ENCODE data around the gene C1QL4.

Gene C1QL4

GRCh38 chr12:49347311-49348193 is 10.6 kb upstream of the C1QL4 start:
- DNase-seq (ENCODE audit: low read depth), result peak; percentile 53

GRCh38 chr12:49346659-49347310 is 9.8 kb upstream of the C1QL4 start, which contains the start of gene DNAJC22:
TSS of gene DNAJC22 (plus strand) at chr12:49346888. CDS start at chr12:49348873, 1,985 bp downstream.
- DNase-seq (ENCODE audit: low read depth), result no peak

GRCh38 chr12:49345825-49346658 is 9.1 kb upstream of the C1QL4 start:
- DNase-seq (ENCODE audit: low read depth), result no peak

- DNase-seq (ENCODE audit: low read depth), result no peak
These were observed 8.2 kb upstream of the C1QL4 start for GRCh38 chr12:49345051-49345824.

GRCh38 chr12:49344486-49345050 is 7.6 kb upstream of the C1QL4 start:
- no peak for DNase-seq (ENCODE audit: low read depth)

- DNase-seq (ENCODE audit: low read depth), result no peak
These were observed 6.1 kb upstream of the C1QL4 start for GRCh38 chr12:49342914-49343731.

GRCh38 chr12:49342066-49342913 is 5.3 kb upstream of the C1QL4 start:
- peak; percentile 40 for DNase-seq (ENCODE audit: low read depth)

GRCh38 chr12:49341777-49342065 is 4.7 kb upstream of the C1QL4 start:
- no peak for DNase-seq (ENCODE audit: low read depth)

- no peak for DNase-seq (ENCODE audit: low read depth)
These were observed 4.2 kb upstream of the C1QL4 start for GRCh38 chr12:49340971-49341776.

- DNase-seq (ENCODE audit: low read depth), result no peak
These were observed 3.3 kb upstream of the C1QL4 start for GRCh38 chr12:49340095-49340870.

GRCh38 chr12:49339464-49339861 is 2.5 kb upstream of the C1QL4 start:
- no peak for DNase-seq (ENCODE audit: low read depth)

GRCh38 chr12:49338830-49339463 is 2.0 kb upstream of the C1QL4 start:
- DNase-seq (ENCODE audit: low read depth), result no peak

- no peak for DNase-seq (ENCODE audit: low read depth)
These were observed 888 bp downstream of the C1QL4 start for GRCh38 chr12:49335955-49336644.

- DNase-seq (ENCODE audit: low read depth), result no peak
These were observed 1.7 kb downstream of the C1QL4 start for GRCh38 chr12:49335118-49335954.

GRCh38 chr12:49334681-49335080 is 2.3 kb downstream of the C1QL4 start:
- DNase-seq (ENCODE audit: low read depth), result no peak

GRCh38 chr12:49334226-49334625 is 2.8 kb downstream of the C1QL4 start:
- DNase-seq (ENCODE audit: low read depth), result no peak

All from T-helper 22 cell (primary cell).